AG10803 (cell line): ENCODE data around the gene NOS1AP.
"Not testable (repeated sequence)": the region's sequence is repeated elsewhere in the genome, so short reads cannot be mapped to it uniquely, and the experiment has no call there.

Experiments
- DNase-seq: peaks from one replicate; pipeline ENCODE4 v3.0.0; 2010; ENCODE audit warnings: low read depth
- H3K4me3 ChIP-seq: 2 replicates; pipeline ENCODE4 v1.5.1; 2011; ENCODE audit warnings: mild to moderate bottlenecking, low read length, control low read depth
- CTCF ChIP-seq: conservative IDR thresholded peaks from 2 replicates; pipeline ENCODE4 v1.5.1; 2011; ENCODE audit warnings: mild to moderate bottlenecking, low read length, control low read depth, inconsistent platforms

The NOS1AP gene

GRCh38 chr1:162349635-162350330, 280.3 kb downstream of the NOS1AP start:
- DNase-seq, result peak; percentile 72

GRCh38 chr1:162351246-162351842, 281.9 kb downstream of the NOS1AP start:
- H3K4me3 ChIP-seq, result no peak overlapping the region
- DNase-seq, result no peak
- no peak for TF ChIP-seq CTCF

More at GRCh38 chr1:162349635-162350330, 280.3 kb downstream of the NOS1AP start:
- TF ChIP-seq CTCF, result no peak
- no peak overlapping the region for H3K4me3 ChIP-seq

GRCh38 chr1:162351874-162352273, 282.4 kb downstream of the NOS1AP start:
- DNase-seq, result not testable (repeated sequence)

GRCh38 chr1:162353078-162353477, 283.6 kb downstream of the NOS1AP start:
- no peak for TF ChIP-seq CTCF
- DNase-seq, result no peak
- no peak overlapping the region for H3K4me3 ChIP-seq

More at GRCh38 chr1:162351874-162352273, 282.4 kb downstream of the NOS1AP start:
- not testable (repeated sequence) for H3K4me3 ChIP-seq

- TF ChIP-seq CTCF, result no peak
- no peak overlapping the region for H3K4me3 ChIP-seq
- DNase-seq, result no peak
Observed at GRCh38 chr1:162353702-162354101, 284.2 kb downstream of the NOS1AP start.

GRCh38 chr1:162357681-162358266, 288.3 kb downstream of the NOS1AP start:
- no peak overlapping the region for H3K4me3 ChIP-seq
- DNase-seq, result peak; percentile 33
- TF ChIP-seq CTCF, result peak; percentile 55

- H3K4me3 ChIP-seq, result no peak overlapping the region
- no peak for TF ChIP-seq CTCF
- DNase-seq, result no peak
Observed at GRCh38 chr1:162358928-162359327, 289.4 kb downstream of the NOS1AP start.
